Measurements from ENCODE around the gene DPF1.

The DPF1 gene

DNA sequence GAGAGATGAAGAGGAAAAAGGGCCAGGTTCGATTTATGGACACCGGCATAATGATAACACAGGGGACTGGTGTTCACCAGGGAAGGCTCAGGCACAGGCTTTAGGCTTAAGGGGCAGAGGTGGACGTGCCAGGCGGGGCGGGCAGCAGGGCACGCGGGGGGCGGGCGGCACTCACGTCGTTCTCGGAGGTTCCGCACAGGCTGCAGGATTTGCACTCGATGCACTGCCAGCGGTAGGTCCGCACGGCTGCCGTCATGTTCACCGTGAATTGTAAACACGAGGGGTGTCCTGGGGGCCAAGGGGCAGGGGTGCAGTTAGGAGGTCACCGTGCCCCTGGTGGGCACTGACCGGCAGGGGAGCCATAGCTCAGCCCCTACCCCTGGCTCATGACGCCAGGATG, 10.6 kb downstream of the DPF1 start:
- no peak for DNase-seq (ENCODE audit: low spot score)
- TF ChIP-seq, protein P1, sequence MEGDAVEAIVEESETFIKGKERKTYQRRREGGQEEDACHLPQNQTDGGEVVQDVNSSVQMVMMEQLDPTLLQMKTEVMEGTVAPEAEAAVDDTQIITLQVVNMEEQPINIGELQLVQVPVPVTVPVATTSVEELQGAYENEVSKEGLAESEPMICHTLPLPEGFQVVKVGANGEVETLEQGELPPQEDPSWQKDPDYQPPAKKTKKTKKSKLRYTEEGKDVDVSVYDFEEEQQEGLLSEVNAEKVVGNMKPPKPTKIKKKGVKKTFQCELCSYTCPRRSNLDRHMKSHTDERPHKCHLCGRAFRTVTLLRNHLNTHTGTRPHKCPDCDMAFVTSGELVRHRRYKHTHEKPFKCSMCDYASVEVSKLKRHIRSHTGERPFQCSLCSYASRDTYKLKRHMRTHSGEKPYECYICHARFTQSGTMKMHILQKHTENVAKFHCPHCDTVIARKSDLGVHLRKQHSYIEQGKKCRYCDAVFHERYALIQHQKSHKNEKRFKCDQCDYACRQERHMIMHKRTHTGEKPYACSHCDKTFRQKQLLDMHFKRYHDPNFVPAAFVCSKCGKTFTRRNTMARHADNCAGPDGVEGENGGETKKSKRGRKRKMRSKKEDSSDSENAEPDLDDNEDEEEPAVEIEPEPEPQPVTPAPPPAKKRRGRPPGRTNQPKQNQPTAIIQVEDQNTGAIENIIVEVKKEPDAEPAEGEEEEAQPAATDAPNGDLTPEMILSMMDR (IDR thresholded peaks at IDR 0.05; ENCODE audit: borderline replicate concordance, control extremely low read depth, extremely low read depth, insufficient read depth, missing control alignments) = no peak
- in situ Hi-C loops (cut with MboI; ENCODE audit: low sequenced_read_pairs, unreplicated experiment) = no loop called here

DNA sequence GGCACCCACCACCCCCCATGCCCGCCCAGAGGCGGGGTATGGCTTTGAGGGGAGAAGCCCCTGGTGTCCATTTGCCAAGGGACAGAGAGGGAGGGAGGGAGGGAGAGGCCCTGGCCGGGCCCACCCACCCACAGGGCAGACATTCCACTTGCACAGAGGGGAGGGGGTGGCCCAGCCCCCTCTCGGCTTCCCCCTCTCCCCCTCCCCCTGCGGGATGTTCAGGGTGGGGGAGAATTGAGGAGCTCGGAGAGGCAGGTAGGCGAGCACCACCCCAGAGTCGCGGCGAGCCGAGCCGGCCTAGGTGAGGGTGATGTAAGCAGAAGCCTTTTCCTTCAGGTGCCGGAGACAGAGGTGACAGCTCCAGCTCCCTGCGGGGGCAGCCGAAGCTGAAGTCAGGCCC, 12.3 kb downstream of the DPF1 start:
- TF ChIP-seq, protein P1 (IDR thresholded peaks at IDR 0.05; ENCODE audit: borderline replicate concordance, control extremely low read depth, extremely low read depth, insufficient read depth, missing control alignments) = no peak
- DNase-seq (ENCODE audit: low spot score) = no peak
- in situ Hi-C loops (cut with MboI; ENCODE audit: low sequenced_read_pairs, unreplicated experiment) = no loop called here

DNA sequence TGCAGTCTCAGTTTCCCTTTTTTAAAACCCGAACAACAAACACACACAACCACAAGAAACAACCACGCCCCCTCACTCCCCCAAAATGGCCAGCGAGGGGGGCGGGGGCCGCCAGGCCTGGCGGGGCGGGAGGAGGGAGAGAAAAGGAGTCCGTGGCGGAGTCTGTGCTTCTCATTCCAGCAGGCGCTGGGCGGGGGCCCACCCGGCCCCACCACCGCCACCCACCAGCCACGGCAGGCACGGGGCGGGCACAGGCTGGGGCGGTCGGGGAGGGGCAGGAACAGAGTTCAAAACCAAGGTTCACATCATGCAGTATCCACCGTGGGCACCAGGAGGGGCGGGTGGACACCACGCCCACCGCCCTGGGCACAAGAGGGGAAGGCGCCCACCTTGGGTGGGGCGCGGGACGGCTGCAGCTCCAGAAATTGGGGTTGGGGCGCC, 12.9 kb downstream of the DPF1 start:
- DNase-seq (ENCODE audit: low spot score) = no peak
- in situ Hi-C loops (cut with MboI; ENCODE audit: low sequenced_read_pairs, unreplicated experiment) = no loop called here

DNA sequence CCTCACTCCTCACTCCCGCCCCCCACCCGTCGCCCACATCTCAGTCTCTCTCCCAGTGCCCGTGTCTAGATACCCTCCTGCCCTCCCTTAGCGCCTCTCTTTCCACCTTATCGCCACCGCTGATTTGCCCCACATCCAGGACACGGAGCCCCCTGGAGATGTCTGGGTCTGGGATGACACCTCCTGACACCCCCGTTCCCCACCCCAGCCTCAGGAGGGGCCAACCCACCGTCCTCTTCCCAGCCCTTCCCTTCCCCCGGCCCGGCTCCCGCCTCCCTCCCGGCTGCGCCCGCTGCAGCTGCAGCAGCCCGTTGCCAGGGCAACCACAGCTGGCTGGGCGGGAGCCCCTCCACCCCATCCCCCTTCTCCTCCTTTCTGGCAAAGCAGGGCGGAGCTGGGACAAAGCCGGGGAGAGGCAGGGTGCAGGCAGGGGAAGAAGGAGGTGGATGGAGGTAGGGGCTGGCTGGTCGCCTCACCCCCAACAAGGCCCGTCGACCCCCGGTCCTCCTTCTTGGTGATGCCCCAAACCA, 13.5 kb downstream of the DPF1 start:
- in situ Hi-C loops (cut with MboI; ENCODE audit: low sequenced_read_pairs, unreplicated experiment) = no loop called here
- TF ChIP-seq, protein P1 (IDR thresholded peaks at IDR 0.05; ENCODE audit: borderline replicate concordance, control extremely low read depth, extremely low read depth, insufficient read depth, missing control alignments) = no peak
- DNase-seq (ENCODE audit: low spot score) = no peak

More for the DNA sequence above, 12.9 kb downstream of the DPF1 start:
- TF ChIP-seq, protein P1 (IDR thresholded peaks at IDR 0.05; ENCODE audit: borderline replicate concordance, control extremely low read depth, extremely low read depth, insufficient read depth, missing control alignments) = no peak

DNA sequence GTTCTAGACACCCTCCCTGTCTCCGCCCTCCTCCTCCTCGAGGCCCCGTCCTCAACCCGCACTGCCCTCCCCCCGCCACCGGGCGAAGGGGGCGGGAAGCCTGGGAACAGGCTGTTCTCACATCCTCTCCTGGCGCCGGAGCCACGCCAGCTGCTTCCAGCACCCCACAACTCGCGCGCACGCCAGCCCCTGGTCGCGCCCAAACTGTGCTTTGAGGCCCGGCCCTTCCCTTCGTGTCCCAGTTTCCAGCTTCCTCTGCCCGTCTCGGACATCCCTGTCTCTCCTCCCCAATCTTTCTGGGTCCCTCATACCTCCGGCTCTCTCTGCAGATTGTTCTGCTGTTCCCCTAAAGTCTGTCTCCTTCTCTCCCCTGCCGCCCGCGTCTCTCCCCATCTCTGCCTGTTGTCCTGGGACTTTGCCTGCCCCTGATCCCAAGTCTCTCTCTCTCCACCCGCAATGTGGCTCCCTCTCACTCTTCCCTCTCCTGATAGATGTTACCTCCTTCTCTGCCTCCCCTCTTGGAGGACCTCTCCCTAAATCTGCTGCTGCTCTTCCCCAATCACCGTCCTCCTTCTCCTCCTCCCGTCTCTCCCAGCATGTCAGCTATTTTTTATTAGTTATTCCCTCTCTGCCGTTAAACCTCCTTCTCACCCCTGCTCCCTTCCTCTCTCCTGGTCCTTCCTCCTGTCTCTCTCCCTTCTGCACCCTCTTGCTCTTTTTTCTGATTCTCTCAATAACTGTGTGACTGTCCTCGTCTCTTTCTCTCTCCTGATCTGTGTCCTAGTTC, 14.2 kb downstream of the DPF1 start:
- DNase-seq (ENCODE audit: low spot score) = no peak
- TF ChIP-seq, protein P1 (IDR thresholded peaks at IDR 0.05; ENCODE audit: borderline replicate concordance, control extremely low read depth, extremely low read depth, insufficient read depth, missing control alignments) = no peak
- in situ Hi-C loops (cut with MboI; ENCODE audit: low sequenced_read_pairs, unreplicated experiment) = no loop called here

DNA sequence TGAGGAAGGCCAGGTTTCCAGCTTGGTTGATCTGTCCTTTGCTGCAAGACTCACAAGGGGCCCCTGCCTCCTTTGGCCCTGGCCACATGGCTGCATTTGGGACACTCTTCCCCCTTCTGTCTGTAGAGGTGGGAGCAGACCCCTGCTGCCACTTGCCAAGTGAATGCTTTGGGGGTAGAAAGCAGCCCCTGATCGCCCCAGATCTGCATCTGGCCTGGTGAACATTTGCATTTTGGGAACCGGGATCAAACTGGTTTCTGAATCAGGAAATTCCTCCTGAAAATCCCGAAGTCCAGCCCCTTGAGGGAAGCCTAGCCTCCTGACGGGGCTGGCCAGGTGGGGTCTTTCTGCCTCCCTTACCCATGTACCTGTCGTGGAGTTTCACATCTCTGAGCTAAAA, 14.9 kb downstream of the DPF1 start:
- in situ Hi-C loops (cut with MboI; ENCODE audit: low sequenced_read_pairs, unreplicated experiment) = no loop called here
- TF ChIP-seq, protein P1 (IDR thresholded peaks at IDR 0.05; ENCODE audit: borderline replicate concordance, control extremely low read depth, extremely low read depth, insufficient read depth, missing control alignments) = no peak
- no peak for DNase-seq (ENCODE audit: low spot score)
